Esophagus squamous epithelium (tissue), 5 donors: ENCODE measurements around the gene GREB1. TPM values are rescaled to one million over a fixed set of nuclear protein-coding genes. Genes with fewer than 3 reads are reported as not detected.

ENCODE experiments used
- DNase-seq: peaks from one replicate; lab custom pipeline; 2025; lab: John Stamatoyannopoulos, UW
- H3K27ac ChIP-seq, 4 donors: fragments of 200-600 bp; sonication (generic); one replicate each; pipeline ENCODE4 v1.5.1; 2016 to 2019; ENCODE audit warnings: mild to moderate bottlenecking in 1 of 4
- H3K27me3 ChIP-seq, 4 donors: fragments of 200-600 bp; sonication (generic); 1 replicate in 3 of 4; 2 replicates in 1 of 4; pipeline versions ENCODE4 v1.5.1 to v1.6.0; 2017 to 2021; ENCODE audit warnings: antibody characterized with exemption in 1 of 4
- H3K36me3 ChIP-seq, 3 donors: fragments of 200-600 bp; sonication (generic); one replicate each; pipeline ENCODE4 v1.5.1; 2016 to 2019
- H3K4me1 ChIP-seq, 3 donors: fragments of 200-600 bp; sonication (generic); one replicate each; pipeline ENCODE4 v1.5.1; 2017 to 2019
- H3K4me3 ChIP-seq, 4 donors: fragments of 200-600 bp; sonication (generic); 1 replicate in 3 of 4; 2 replicates in 1 of 4; pipeline ENCODE4 v1.5.1; 2016 to 2019; ENCODE audit warnings: mild to moderate bottlenecking in 2 of 4, moderate library complexity in 1 of 4
- H3K9me3 ChIP-seq, 3 donors: fragments of 200-600 bp; sonication (generic); one replicate each; pipeline ENCODE4 v1.5.1; 2016 to 2019
- POLR2A ChIP-seq, 4 donors: fragments of 450-650 bp; IDR thresholded peaks; one replicate each; pipeline ENCODE4 v1.6.1; 2017; ENCODE audit warnings: antibody characterized with exemption in 4 of 4, mild to moderate bottlenecking in 4 of 4, moderate library complexity in 3 of 4
- WGBS, 2 donors: methylation state at CpG; one replicate each; pipeline ENCODE4 v1.1.5; 2018; 5-methylcytosine and 5-hydroxymethylcytosine counted together
- intact Hi-C: fragments of 100-400 bp; cut with DNase I; formaldehyde crosslinking; loops from one replicate; pipeline ENCODE4 v1.15.0; 2022
- total RNA-seq, 4 donors: library from RNA; depleted of rRNA; stranded (reverse); fragments of >200 nt; gene quantifications; one replicate each; pipeline ENCODE4 v1.1.0, GENCODE V29; 2016
- TF ChIP-seq, protein P1 (sequence below), 6 experiments: fragments of 450-650 bp in 4 of 6; fragments of 200-600 bp in 2 of 6; sonication (generic) in 2 of 6; IDR thresholded peaks; one replicate each; pipeline ENCODE4 v1.5.1; 2016 to 2019; ENCODE audit warnings: antibody characterized with exemption in 6 of 6, mild to moderate bottlenecking in 4 of 6, moderate library complexity in 4 of 6
- donor health status: DM: yes; HTN: yes; CAD: no.

The GREB1 gene
- total RNA-seq, 4 donors from 2014 or later = 0.08 to 1.7 (median 0.51) TPM

GRCh38 chr2:11684894-11685460, 151.1 kb downstream of the GREB1 start:
- Histone ChIP-seq H3K27ac (no peak overlapping the region), H3K4me3 (no peak overlapping the region), H3K36me3 (no peaks in the 10 kb centered on the region), H3K4me1 (peaks cover 0 to 14% (median 12%) of the 10 kb centered on the region in 3 donors), H3K27me3 (peaks cover 0 to 55% (median 0%) of the 10 kb centered on the region in 4 donors), H3K9me3 (no peaks in the 10 kb centered on the region)
- intact Hi-C loops = no loop called here
- DNase-seq = no peak
- WGBS, 2 donors = 69 to 73% methylated on average over 12 of the region's 12 CpGs
- TF ChIP-seq, protein P1, sequence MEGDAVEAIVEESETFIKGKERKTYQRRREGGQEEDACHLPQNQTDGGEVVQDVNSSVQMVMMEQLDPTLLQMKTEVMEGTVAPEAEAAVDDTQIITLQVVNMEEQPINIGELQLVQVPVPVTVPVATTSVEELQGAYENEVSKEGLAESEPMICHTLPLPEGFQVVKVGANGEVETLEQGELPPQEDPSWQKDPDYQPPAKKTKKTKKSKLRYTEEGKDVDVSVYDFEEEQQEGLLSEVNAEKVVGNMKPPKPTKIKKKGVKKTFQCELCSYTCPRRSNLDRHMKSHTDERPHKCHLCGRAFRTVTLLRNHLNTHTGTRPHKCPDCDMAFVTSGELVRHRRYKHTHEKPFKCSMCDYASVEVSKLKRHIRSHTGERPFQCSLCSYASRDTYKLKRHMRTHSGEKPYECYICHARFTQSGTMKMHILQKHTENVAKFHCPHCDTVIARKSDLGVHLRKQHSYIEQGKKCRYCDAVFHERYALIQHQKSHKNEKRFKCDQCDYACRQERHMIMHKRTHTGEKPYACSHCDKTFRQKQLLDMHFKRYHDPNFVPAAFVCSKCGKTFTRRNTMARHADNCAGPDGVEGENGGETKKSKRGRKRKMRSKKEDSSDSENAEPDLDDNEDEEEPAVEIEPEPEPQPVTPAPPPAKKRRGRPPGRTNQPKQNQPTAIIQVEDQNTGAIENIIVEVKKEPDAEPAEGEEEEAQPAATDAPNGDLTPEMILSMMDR (IDR thresholded peaks at IDR 0.05) = no peak
- no peak for TF ChIP-seq POLR2A (IDR thresholded peaks at IDR 0.05)

- H3K9me3 ChIP-seq = no peaks in the 10 kb centered on the region
- no peaks in the 10 kb centered on the region for H3K36me3 ChIP-seq
- no peak overlapping the region for H3K4me3 ChIP-seq
- no peak overlapping the region for H3K27ac ChIP-seq
- no peak for DNase-seq
- WGBS, 2 donors = 86 to 90% methylated on average over 5 to 6 of the region's 10 CpGs
- TF ChIP-seq, protein P1 (IDR thresholded peaks at IDR 0.05) = no peak
- peaks cover 0 to 14% (median 12%) of the 10 kb centered on the region in 3 donors for H3K4me1 ChIP-seq
- peaks cover 0 to 50% (median 0%) of the 10 kb centered on the region in 4 donors for H3K27me3 ChIP-seq
- intact Hi-C loops = no loop called here
Measured at GRCh38 chr2:11685906-11686470, 152.1 kb downstream of the GREB1 start.

DNA sequence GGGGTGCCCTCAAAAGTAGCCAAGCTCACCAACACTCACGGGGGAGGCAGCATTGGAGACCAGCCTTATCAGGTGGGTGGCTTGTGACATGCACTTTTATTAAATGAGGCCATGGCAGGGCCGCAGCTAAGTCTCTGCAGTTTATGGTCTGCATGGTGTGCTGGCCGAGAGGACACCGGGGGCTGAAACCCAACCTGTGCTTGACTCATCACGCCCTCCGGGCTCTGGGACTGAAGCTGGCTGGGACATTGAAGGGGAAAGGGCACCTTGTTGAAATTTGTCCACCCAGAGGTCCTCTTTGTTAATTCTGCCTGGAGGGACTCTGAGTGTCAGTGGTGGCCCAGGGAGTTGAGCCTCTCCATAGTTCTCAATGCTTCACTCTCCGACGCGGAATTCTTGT, 153.9 kb downstream of the GREB1 start:
- Histone ChIP-seq H3K4me3 (peak overlapping the region in 1 of 4 donors; percentile 51), H3K27me3 (peaks cover 0 to 37% (median 0%) of the 10 kb centered on the region in 4 donors), H3K4me1 (peaks cover 0 to 14% (median 12%) of the 10 kb centered on the region in 3 donors), H3K36me3 (no peaks in the 10 kb centered on the region), H3K9me3 (no peaks in the 10 kb centered on the region), H3K27ac (peak overlapping the region in 2 of 4 donors; percentile 38 to 63)
- intact Hi-C loops = no loop called here
- 67 to 71% methylated on average over 4 to 5 of the region's 9 CpGs for WGBS, 2 donors
- no peak for TF ChIP-seq POLR2A (IDR thresholded peaks at IDR 0.05)
- TF ChIP-seq, protein P1 (IDR thresholded peaks at IDR 0.05) = no peak
- no peak for DNase-seq

DNA sequence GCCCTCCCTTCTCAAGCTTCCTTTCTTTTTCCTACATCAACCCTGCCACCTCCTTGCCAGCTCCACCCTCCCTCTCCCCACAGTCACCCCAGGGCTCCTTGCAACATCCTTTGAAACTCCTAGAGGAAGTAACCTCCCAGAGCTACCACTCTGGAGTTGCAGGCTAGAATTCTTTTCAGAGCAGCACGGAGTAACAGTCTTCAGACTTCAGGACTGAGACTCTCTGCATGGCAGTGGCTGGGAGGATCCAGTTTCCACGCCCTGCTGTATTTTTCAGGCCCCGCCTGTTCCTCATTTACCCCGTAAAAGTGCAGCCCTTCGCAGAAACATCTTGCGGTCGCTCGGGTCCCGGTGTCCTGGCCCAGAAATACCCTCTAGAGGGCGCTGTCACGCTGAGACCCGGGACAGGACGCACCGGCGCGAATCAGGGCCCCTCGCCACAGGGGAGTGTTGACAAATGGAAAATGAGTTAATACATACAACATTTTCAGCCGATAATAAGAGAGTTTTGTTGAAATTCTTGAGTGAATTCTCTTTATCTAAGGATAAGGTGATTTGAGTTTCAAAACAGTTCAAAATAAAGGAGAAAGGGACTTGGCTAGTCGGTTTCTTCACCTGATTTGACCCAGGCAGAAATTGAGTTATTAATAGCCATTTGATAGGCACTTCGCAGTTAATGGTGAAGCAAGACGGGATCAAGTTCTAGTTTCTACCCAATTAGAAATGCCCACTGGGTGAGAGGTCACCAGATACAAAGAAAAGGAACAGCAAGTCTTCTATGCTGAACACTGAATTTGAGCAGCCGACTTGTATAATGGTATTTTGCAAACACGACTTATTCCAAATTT, 154.6 kb downstream of the GREB1 start:
- H3K27me3 ChIP-seq = peaks cover 0 to 30% (median 0%) of the 10 kb centered on the region in 4 donors
- intact Hi-C loops = no loop called here
- no peaks in the 10 kb centered on the region for H3K9me3 ChIP-seq
- no peaks in the 10 kb centered on the region for H3K36me3 ChIP-seq
- peak overlapping the region in 3 of 4 donors; percentile 15 to 63 (median 38) for H3K27ac ChIP-seq
- H3K4me1 ChIP-seq = peaks cover 0 to 20% (median 15%) of the 10 kb centered on the region in 3 donors
- TF ChIP-seq POLR2A (IDR thresholded peaks at IDR 0.05) = no peak
- TF ChIP-seq, protein P1 (IDR thresholded peaks at IDR 0.05) = peak; percentile 62 to 87 (median 84)
- H3K4me3 ChIP-seq = peak overlapping the region in 2 of 4 donors; percentile 19 to 51
- peak; percentile 30 for DNase-seq
- WGBS, 2 donors = 13 to 17% methylated on average over 15 of the region's 23 CpGs
